ENCODE data around the gene ROBO1.

GRCh38 chr3:78870484-78870883, 897.3 kb downstream of the ROBO1 start:
- TF ChIP-seq POLR2A (IDR thresholded peaks at IDR 0.05; ENCODE audit: low read depth, low read length) = no peak
- no peak for TF ChIP-seq TAF1 (IDR thresholded peaks at IDR 0.05; ENCODE audit: borderline replicate concordance, low read depth, low read length)

Measured in GM12892 (cell line).